Measurements from ENCODE around the gene PFKFB4. TPM values are rescaled to one million over a fixed set of nuclear protein-coding genes. Genes with fewer than 3 reads are reported as not detected.
"Not testable (repeated sequence)": the region's sequence is repeated elsewhere in the genome, so short reads cannot be mapped to it uniquely, and the experiment has no call there.

The PFKFB4 gene
- total and polyA plus RNA-seq, 12 donors, result 0.40 to 7.7 (median 1.2) TPM

DNA sequence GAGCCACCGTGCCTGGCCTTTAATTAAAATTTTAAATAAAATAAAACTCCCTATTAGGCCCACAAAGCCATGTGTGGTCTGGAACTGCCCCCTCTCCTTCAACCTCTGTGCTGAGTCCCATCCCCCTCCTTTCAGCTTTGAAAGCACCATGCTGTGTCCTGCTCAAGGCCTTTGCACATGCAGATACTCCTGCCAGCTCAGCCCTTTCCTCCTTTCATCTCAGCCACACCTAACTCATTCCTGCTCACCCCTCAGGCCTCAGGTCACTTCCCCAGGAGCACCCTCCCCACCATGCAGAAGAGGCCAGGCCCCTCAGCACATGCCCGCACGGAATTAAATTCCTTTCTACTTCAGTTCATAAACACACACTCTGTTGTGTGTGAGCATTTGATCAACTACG is 82.0 kb downstream of the PFKFB4 start:
- Histone ChIP-seq H3K27me3 (no peaks in the 10 kb centered on the region), H3K4me3 (no peak overlapping the region), H3K36me3 (peaks cover 0 to 48% (median 3%) of the 10 kb centered on the region in 9 donors), H3K9me3 (no peaks in the 10 kb centered on the region), H3K27ac (peak overlapping the region in 3 of 10 donors; percentile 2 to 26 (median 10)), H3K4me1 (peaks cover 9 to 64% (median 48%) of the 10 kb centered on the region in 9 donors)
- ATAC-seq (no peak), DNase-seq (no peak)
- TF ChIP-seq, protein P1, sequence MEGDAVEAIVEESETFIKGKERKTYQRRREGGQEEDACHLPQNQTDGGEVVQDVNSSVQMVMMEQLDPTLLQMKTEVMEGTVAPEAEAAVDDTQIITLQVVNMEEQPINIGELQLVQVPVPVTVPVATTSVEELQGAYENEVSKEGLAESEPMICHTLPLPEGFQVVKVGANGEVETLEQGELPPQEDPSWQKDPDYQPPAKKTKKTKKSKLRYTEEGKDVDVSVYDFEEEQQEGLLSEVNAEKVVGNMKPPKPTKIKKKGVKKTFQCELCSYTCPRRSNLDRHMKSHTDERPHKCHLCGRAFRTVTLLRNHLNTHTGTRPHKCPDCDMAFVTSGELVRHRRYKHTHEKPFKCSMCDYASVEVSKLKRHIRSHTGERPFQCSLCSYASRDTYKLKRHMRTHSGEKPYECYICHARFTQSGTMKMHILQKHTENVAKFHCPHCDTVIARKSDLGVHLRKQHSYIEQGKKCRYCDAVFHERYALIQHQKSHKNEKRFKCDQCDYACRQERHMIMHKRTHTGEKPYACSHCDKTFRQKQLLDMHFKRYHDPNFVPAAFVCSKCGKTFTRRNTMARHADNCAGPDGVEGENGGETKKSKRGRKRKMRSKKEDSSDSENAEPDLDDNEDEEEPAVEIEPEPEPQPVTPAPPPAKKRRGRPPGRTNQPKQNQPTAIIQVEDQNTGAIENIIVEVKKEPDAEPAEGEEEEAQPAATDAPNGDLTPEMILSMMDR (IDR thresholded peaks at IDR 0.05), result no peak
- 76 to 80% methylated on average over 4 of the region's 4 CpGs for WGBS, 2 donors
- intact Hi-C loops (cut with DNase I), result no loop called here

- H3K27me3 ChIP-seq; ATAC-seq; H3K9me3 ChIP-seq; intact Hi-C loops (cut with DNase I); H3K4me3 ChIP-seq; DNase-seq: not testable (repeated sequence)
- 92 to 95% methylated on average over 4 of the region's 4 CpGs for WGBS, 2 donors
- Histone ChIP-seq H3K4me1 (peaks cover 9 to 70% (median 53%) of the 10 kb centered on the region in 9 donors), H3K36me3 (peaks cover 0 to 50% (median 6%) of the 10 kb centered on the region in 9 donors), H3K27ac (peak overlapping the region in 8 of 10 donors; percentile 89 to 99 (median 94))
These were observed 82.6 kb downstream of the PFKFB4 start for GRCh38 chr3:48474031-48474430.

GRCh38 chr3:48473617-48473952 is 83.0 kb downstream of the PFKFB4 start:
- intact Hi-C loops (cut with DNase I), result loop anchor here in 2 of 10 donors (2.0 kb wide), 2 partner anchors 29 to 31 kb away; partner anchors contain the start of gene SHISA5 (in 1 of the 2)
- H3K9me3 ChIP-seq, result no peaks in the 10 kb centered on the region
- ATAC-seq (no peak), DNase-seq (no peak)
- H3K27me3 ChIP-seq, result no peaks in the 10 kb centered on the region
- TF ChIP-seq, protein P1 (IDR thresholded peaks at IDR 0.05), result no peak
- peaks cover 10 to 71% (median 57%) of the 10 kb centered on the region in 9 donors for H3K4me1 ChIP-seq
- H3K4me3 ChIP-seq, result peak overlapping the region in 8 of 10 donors; percentile 58 to 81 (median 68)
- peaks cover 0 to 54% (median 6%) of the 10 kb centered on the region in 9 donors for H3K36me3 ChIP-seq
- peak overlapping the region; percentile 89 to 99 (median 95) for H3K27ac ChIP-seq
- WGBS, 2 donors, result 60 to 66% methylated on average over 5 of the region's 5 CpGs

DNA sequence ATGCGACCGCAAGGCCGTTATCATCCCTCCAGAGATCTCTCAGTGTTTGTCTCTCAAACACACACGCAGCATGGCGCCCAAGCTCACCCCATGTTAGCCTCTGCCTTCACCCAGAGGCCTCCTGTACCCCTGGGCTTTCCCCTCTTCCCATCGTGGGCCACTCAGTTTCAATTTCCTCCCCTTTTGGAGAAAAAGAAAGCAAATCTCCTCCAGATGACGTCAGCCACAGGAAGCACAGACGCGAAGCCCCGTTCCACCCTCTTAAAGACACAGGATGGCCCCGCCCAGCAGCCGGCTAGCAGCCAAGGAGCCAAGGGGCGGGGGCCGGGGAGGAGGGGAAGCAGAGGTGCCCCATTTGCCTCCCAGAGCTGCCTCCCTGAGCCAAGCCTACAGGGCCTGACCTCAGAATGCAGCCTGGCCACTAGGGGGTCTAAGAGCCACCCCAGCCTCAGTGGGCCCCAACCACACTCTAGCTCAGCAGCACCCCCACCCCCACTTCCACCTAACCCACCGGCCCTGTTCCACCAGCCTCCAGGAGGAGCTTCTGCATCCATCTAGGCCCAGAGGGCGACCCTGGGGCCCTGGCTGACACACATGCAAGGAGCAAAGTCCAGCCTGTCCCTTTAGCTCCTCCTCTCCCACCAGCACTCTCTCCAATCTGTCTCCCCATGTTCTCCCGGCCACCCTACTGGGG is 83.5 kb downstream of the PFKFB4 start:
- ATAC-seq (peak; percentile 92 to 95 (median 94)), DNase-seq (peak; percentile 92 to 95)
- peak overlapping the region; percentile 58 to 81 (median 64) for H3K4me3 ChIP-seq
- H3K27ac ChIP-seq, result peak overlapping the region; percentile 89 to 99 (median 95)
- WGBS, 2 donors, result 8 to 9% methylated on average over 17 of the region's 17 CpGs
- peaks cover 0 to 56% (median 6%) of the 10 kb centered on the region in 9 donors for H3K36me3 ChIP-seq
- no peaks in the 10 kb centered on the region for H3K27me3 ChIP-seq
- H3K4me1 ChIP-seq, result peaks cover 12 to 71% (median 60%) of the 10 kb centered on the region in 9 donors
- intact Hi-C loops (cut with DNase I), result loop anchor here in 2 of 10 donors (2.0 kb wide), 2 partner anchors 30 to 32 kb away; partner anchors contain the start of gene SHISA5 (in 1 of the 2)
- H3K9me3 ChIP-seq, result no peaks in the 10 kb centered on the region
- TF ChIP-seq, protein P1 (IDR thresholded peaks at IDR 0.05), result peak in 8 of 9 donors; percentile 24 to 66 (median 44)

GRCh38 chr3:48472673-48472922 is 84.0 kb downstream of the PFKFB4 start:
- peaks cover 0 to 56% (median 6%) of the 10 kb centered on the region in 9 donors for H3K36me3 ChIP-seq
- peak overlapping the region; percentile 58 to 81 (median 64) for H3K4me3 ChIP-seq
- ATAC-seq (peak; percentile 26 to 61 (median 48)), DNase-seq (peak; percentile 24 to 27)
- no peaks in the 10 kb centered on the region for H3K27me3 ChIP-seq
- peak overlapping the region; percentile 89 to 99 (median 95) for H3K27ac ChIP-seq
- WGBS, 2 donors, result 5 to 10% methylated on average over 5 of the region's 5 CpGs
- TF ChIP-seq, protein P1 (IDR thresholded peaks at IDR 0.05), result no peak
- peaks cover 12 to 72% (median 60%) of the 10 kb centered on the region in 9 donors for H3K4me1 ChIP-seq
- intact Hi-C loops (cut with DNase I), result loop anchor here in 2 of 10 donors (2.0 kb wide), 2 partner anchors 30 to 32 kb away; partner anchors contain the start of gene SHISA5 (in 1 of the 2)
- H3K9me3 ChIP-seq, result no peaks in the 10 kb centered on the region

Data from heart right ventricle (tissue), 16 donors.